ENCODE results near the gene GRPR.

Gene GRPR

DNA sequence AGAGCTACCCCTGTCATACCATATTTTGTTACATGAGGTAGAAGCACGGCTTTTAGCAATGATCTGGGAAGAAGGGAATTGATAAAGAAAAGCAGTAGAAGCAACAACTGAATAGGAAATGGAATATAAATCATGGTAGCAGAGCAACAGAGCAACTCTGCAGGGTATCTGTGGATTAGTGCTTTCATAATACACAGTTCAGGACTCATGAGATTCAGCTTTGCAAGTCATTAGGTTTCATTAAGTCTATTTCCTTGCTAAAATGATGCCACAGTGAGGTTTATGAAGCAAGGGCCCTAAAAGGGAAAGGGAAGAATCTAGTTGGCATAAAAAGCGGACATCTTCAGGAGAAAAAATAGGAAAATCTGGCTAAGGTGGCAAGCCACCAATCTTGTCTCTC, 45.6 kb upstream of the GRPR start:
- TF ChIP-seq ZNF565 (CRISPR knock-in tag; conservative IDR thresholded peaks at IDR 0.05; ENCODE audit: low read depth) = no peak
- no peak for TF ChIP-seq ZFP30 (CRISPR knock-in tag; IDR thresholded peaks at IDR 0.05)
- TF ChIP-seq, protein P1, sequence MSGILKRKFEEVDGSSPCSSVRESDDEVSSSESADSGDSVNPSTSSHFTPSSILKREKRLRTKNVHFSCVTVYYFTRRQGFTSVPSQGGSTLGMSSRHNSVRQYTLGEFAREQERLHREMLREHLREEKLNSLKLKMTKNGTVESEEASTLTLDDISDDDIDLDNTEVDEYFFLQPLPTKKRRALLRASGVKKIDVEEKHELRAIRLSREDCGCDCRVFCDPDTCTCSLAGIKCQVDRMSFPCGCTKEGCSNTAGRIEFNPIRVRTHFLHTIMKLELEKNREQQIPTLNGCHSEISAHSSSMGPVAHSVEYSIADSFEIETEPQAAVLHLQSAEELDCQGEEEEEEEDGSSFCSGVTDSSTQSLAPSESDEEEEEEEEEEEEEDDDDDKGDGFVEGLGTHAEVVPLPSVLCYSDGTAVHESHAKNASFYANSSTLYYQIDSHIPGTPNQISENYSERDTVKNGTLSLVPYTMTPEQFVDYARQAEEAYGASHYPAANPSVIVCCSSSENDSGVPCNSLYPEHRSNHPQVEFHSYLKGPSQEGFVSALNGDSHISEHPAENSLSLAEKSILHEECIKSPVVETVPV (CRISPR knock-in tag; IDR thresholded peaks at IDR 0.05) = no peak
- no peak for TF ChIP-seq SNAI2 (CRISPR knock-in tag; IDR thresholded peaks at IDR 0.05)
- TF ChIP-seq ESRRG (CRISPR knock-in tag; IDR thresholded peaks at IDR 0.05) = no peak
- TF ChIP-seq ISL1 (CRISPR knock-in tag; IDR thresholded peaks at IDR 0.05) = no peak
- no peak for TF ChIP-seq TCF4 (CRISPR knock-in tag; IDR thresholded peaks at IDR 0.05; ENCODE audit: borderline replicate concordance)
- no peak for TF ChIP-seq OSR1 (CRISPR knock-in tag; IDR thresholded peaks at IDR 0.05)
- TF ChIP-seq, protein P2, sequence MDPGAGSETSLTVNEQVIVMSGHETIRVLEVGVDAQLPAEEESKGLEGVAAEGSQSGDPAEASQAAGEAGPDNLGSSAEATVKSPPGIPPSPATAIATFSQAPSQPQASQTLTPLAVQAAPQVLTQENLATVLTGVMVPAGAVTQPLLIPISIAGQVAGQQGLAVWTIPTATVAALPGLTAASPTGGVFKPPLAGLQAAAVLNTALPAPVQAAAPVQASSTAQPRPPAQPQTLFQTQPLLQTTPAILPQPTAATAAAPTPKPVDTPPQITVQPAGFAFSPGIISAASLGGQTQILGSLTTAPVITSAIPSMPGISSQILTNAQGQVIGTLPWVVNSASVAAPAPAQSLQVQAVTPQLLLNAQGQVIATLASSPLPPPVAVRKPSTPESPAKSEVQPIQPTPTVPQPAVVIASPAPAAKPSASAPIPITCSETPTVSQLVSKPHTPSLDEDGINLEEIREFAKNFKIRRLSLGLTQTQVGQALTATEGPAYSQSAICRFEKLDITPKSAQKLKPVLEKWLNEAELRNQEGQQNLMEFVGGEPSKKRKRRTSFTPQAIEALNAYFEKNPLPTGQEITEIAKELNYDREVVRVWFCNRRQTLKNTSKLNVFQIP (CRISPR knock-in tag; IDR thresholded peaks at IDR 0.05; ENCODE audit: borderline replicate concordance, low read depth) = no peak
- TF ChIP-seq GLIS3 (CRISPR knock-in tag; IDR thresholded peaks at IDR 0.05) = no peak
- TF ChIP-seq CSDC2 (CRISPR knock-in tag; IDR thresholded peaks at IDR 0.05) = no peak
- no peak for TF ChIP-seq ZNF8 (CRISPR knock-in tag; IDR thresholded peaks at IDR 0.05)
- no peak for TF ChIP-seq TOX (CRISPR knock-in tag; IDR thresholded peaks at IDR 0.05; ENCODE audit: borderline replicate concordance)
- TF ChIP-seq, protein P3, sequence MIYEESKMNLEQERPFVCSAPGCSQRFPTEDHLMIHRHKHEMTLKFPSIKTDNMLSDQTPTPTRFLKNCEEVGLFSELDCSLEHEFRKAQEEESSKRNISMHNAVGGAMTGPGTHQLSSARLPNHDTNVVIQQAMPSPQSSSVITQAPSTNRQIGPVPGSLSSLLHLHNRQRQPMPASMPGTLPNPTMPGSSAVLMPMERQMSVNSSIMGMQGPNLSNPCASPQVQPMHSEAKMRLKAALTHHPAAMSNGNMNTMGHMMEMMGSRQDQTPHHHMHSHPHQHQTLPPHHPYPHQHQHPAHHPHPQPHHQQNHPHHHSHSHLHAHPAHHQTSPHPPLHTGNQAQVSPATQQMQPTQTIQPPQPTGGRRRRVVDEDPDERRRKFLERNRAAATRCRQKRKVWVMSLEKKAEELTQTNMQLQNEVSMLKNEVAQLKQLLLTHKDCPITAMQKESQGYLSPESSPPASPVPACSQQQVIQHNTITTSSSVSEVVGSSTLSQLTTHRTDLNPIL (CRISPR knock-in tag; IDR thresholded peaks at IDR 0.05; ENCODE audit: low read depth) = no peak
- TF ChIP-seq ZNF70 (CRISPR knock-in tag; IDR thresholded peaks at IDR 0.05) = no peak
- TF ChIP-seq ARNTL (CRISPR knock-in tag; IDR thresholded peaks at IDR 0.05; ENCODE audit: borderline replicate concordance, low read depth) = no peak
- no peak for TF ChIP-seq ZC3H10 (CRISPR knock-in tag; IDR thresholded peaks at IDR 0.05)
- TF ChIP-seq, protein P4, sequence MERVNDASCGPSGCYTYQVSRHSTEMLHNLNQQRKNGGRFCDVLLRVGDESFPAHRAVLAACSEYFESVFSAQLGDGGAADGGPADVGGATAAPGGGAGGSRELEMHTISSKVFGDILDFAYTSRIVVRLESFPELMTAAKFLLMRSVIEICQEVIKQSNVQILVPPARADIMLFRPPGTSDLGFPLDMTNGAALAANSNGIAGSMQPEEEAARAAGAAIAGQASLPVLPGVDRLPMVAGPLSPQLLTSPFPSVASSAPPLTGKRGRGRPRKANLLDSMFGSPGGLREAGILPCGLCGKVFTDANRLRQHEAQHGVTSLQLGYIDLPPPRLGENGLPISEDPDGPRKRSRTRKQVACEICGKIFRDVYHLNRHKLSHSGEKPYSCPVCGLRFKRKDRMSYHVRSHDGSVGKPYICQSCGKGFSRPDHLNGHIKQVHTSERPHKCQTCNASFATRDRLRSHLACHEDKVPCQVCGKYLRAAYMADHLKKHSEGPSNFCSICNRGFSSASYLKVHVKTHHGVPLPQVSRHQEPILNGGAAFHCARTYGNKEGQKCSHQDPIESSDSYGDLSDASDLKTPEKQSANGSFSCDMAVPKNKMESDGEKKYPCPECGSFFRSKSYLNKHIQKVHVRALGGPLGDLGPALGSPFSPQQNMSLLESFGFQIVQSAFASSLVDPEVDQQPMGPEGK (CRISPR knock-in tag; IDR thresholded peaks at IDR 0.05; ENCODE audit: borderline replicate concordance) = no peak
- no peak for TF ChIP-seq RARB (CRISPR knock-in tag; IDR thresholded peaks at IDR 0.05)
- TF ChIP-seq, protein P5, sequence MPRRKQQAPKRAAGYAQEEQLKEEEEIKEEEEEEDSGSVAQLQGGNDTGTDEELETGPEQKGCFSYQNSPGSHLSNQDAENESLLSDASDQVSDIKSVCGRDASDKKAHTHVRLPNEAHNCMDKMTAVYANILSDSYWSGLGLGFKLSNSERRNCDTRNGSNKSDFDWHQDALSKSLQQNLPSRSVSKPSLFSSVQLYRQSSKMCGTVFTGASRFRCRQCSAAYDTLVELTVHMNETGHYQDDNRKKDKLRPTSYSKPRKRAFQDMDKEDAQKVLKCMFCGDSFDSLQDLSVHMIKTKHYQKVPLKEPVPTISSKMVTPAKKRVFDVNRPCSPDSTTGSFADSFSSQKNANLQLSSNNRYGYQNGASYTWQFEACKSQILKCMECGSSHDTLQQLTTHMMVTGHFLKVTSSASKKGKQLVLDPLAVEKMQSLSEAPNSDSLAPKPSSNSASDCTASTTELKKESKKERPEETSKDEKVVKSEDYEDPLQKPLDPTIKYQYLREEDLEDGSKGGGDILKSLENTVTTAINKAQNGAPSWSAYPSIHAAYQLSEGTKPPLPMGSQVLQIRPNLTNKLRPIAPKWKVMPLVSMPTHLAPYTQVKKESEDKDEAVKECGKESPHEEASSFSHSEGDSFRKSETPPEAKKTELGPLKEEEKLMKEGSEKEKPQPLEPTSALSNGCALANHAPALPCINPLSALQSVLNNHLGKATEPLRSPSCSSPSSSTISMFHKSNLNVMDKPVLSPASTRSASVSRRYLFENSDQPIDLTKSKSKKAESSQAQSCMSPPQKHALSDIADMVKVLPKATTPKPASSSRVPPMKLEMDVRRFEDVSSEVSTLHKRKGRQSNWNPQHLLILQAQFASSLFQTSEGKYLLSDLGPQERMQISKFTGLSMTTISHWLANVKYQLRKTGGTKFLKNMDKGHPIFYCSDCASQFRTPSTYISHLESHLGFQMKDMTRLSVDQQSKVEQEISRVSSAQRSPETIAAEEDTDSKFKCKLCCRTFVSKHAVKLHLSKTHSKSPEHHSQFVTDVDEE (CRISPR knock-in tag; IDR thresholded peaks at IDR 0.05) = no peak
- ATAC-seq = no peak

DNA sequence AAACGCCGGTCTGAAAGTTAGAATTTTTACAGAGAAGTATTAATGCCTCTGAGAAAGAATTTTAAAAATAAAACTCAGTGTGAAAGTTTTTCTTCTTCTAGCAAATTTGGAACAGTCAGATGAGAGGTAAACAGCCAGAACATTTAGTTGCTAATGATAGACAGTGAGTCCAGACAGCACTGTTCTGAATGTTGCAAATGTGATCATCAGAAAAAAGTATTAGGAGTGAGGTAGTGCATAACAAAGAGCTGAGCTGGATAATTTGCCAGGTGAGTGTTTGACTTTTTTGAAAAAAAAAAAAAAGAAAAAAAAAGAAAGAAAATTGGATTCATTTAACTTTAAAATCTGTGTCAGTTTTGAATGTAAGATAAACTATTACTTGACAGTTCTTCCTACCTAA, 42.0 kb upstream of the GRPR start:
- ATAC-seq = no peak
- TF ChIP-seq ESRRG (CRISPR knock-in tag; IDR thresholded peaks at IDR 0.05) = no peak
- TF ChIP-seq, protein P4 (CRISPR knock-in tag; IDR thresholded peaks at IDR 0.05; ENCODE audit: borderline replicate concordance) = no peak
- no peak for TF ChIP-seq ZNF565 (CRISPR knock-in tag; conservative IDR thresholded peaks at IDR 0.05; ENCODE audit: low read depth)
- no peak for TF ChIP-seq GLIS3 (CRISPR knock-in tag; IDR thresholded peaks at IDR 0.05)
- no peak for TF ChIP-seq ZC3H10 (CRISPR knock-in tag; IDR thresholded peaks at IDR 0.05)
- no peak for TF ChIP-seq ZFP30 (CRISPR knock-in tag; IDR thresholded peaks at IDR 0.05)
